GM23338 (cell line): ENCODE results near the gene PTPN18. TPM values are rescaled to one million over a fixed set of nuclear protein-coding genes. Genes with fewer than 3 reads are reported as not detected.

ENCODE experiments used
- ATAC-seq: fragments of 200-7000 bp; cut with Tn5 transposase; 3 replicates; pipeline ENCODE4 v1.9.1; 2020
- DNase-seq: peaks from one replicate; pipeline ENCODE4 v3.0.0-alpha.2; 2015; ENCODE audit warnings: low spot score
- H2AFZ ChIP-seq: fragments of 200-600 bp; sonication (generic); 2 replicates; pipeline ENCODE4 v1.8.0; 2016; ENCODE audit warnings: antibody characterized with exemption, mild to moderate bottlenecking, moderate library complexity
- H3F3A ChIP-seq: fragments of 200-600 bp; sonication (generic); replicated peaks from 2 replicates; pipeline ENCODE4 v1.8.0; 2017; ENCODE audit warnings: antibody characterized with exemption, mixed run types, low read depth
- H3K27ac ChIP-seq: fragments of 200-600 bp; sonication (generic); 2 replicates; pipeline ENCODE4 v1.6.1; 2016; ENCODE audit warnings: low read depth
- H3K27me3 ChIP-seq: fragments of 200-600 bp; sonication (generic); 2 replicates; pipeline ENCODE4 v1.8.0; 2016; ENCODE audit warnings: mild to moderate bottlenecking, mixed run types, moderate library complexity; ENCODE audit not compliant: insufficient read depth
- H3K36me3 ChIP-seq: fragments of 200-600 bp; sonication (generic); 2 replicates; pipeline ENCODE4 v1.8.0; 2016; ENCODE audit warnings: mild to moderate bottlenecking; ENCODE audit not compliant: insufficient read depth
- H3K4me1 ChIP-seq: fragments of 200-600 bp; sonication (generic); 2 replicates; pipeline ENCODE4 v1.8.0; 2016; ENCODE audit warnings: mild to moderate bottlenecking, moderate library complexity; ENCODE audit not compliant: insufficient read depth
- H3K4me2 ChIP-seq: fragments of 200-600 bp; sonication (generic); 2 replicates; pipeline ENCODE4 v1.7.1; 2017; ENCODE audit warnings: mixed run types
- H3K4me3 ChIP-seq: fragments of 200-600 bp; sonication (generic); 2 replicates; pipeline ENCODE4 v1.6.1; 2016; ENCODE audit warnings: mixed run types
- H3K79me2 ChIP-seq: fragments of 200-600 bp; sonication (generic); replicated peaks from 2 replicates; pipeline ENCODE4 v1.8.0; 2017; ENCODE audit warnings: mild to moderate bottlenecking; ENCODE audit not compliant: insufficient read depth
- H3K9me2 ChIP-seq: fragments of 200-600 bp; sonication (generic); 2 replicates; pipeline ENCODE4 v1.8.0; 2017; ENCODE audit not compliant: insufficient read depth
- H4K20me1 ChIP-seq: fragments of 200-600 bp; sonication (generic); replicated peaks from 2 replicates; pipeline ENCODE4 v1.8.0; 2017; ENCODE audit warnings: mild to moderate bottlenecking; ENCODE audit not compliant: insufficient read depth
- H3K27ac Mint-ChIP-seq: 2 replicates; pipeline ENCODE4 v1.8.0; 2020; ENCODE audit warnings: inconsistent platforms, mild to moderate bottlenecking, moderate library complexity, mixed read lengths
- H3K27me3 Mint-ChIP-seq: 3 replicates; pipeline ENCODE4 v1.8.0; 2022; ENCODE audit warnings: low read depth, mild to moderate bottlenecking, moderate library complexity, mixed read lengths, inconsistent platforms; ENCODE audit not compliant: insufficient read depth, poor library complexity
- H3K36me3 Mint-ChIP-seq: 3 replicates; pipeline ENCODE4 v1.8.0; 2021; ENCODE audit warnings: low read depth, mild to moderate bottlenecking, inconsistent platforms, moderate library complexity, mixed read lengths
- H3K4me1 Mint-ChIP-seq: 3 replicates; pipeline ENCODE4 v1.8.0; 2020; ENCODE audit warnings: mild to moderate bottlenecking, inconsistent platforms, mixed read lengths
- H3K4me3 Mint-ChIP-seq: 3 replicates; pipeline ENCODE4 v1.8.0; 2021; ENCODE audit warnings: moderate library complexity, mild to moderate bottlenecking, inconsistent platforms, mixed read lengths
- H3K9me3 Mint-ChIP-seq: 3 replicates; pipeline ENCODE4 v1.8.0; 2020; ENCODE audit warnings: moderate library complexity, mild to moderate bottlenecking, inconsistent platforms, mixed read lengths
- CREB1 ChIP-seq: fragments of 250-450 bp; sonication (Bioruptor Pico); IDR thresholded peaks from 2 replicates; pipeline ENCODE4 v1.5.0; 2020; ENCODE audit warnings: low read depth, mild to moderate bottlenecking, moderate library complexity
- CTCF ChIP-seq, 2 experiments: fragments of 200-600 bp in 1 of 2; sonication (generic) in 1 of 2; conservative IDR thresholded peaks; 2 replicates each; pipeline versions ENCODE4 v1.5.1 to v1.6.1; 2016 to 2017; ENCODE audit warnings: antibody characterized with exemption in 2 of 2, low read depth in 2 of 2, mild to moderate bottlenecking in 2 of 2, moderate library complexity in 1 of 2
- ETS1 ChIP-seq: IDR thresholded peaks from 2 replicates; pipeline ENCODE4 v1.6.1; 2016; ENCODE audit warnings: antibody characterized with exemption
- EZH2 ChIP-seq: fragments of 200-600 bp; sonication (generic); IDR thresholded peaks from one replicate; pipeline ENCODE4 v1.8.0; 2017; ENCODE audit warnings: antibody characterized with exemption, mild to moderate bottlenecking, low read depth; ENCODE audit not compliant: unreplicated experiment
- EZH2phosphoT487 ChIP-seq: fragments of 200-600 bp; sonication (generic); IDR thresholded peaks from one replicate; pipeline ENCODE4 v1.8.1; 2018; ENCODE audit warnings: antibody characterized with exemption; ENCODE audit not compliant: unreplicated experiment
- JUNB ChIP-seq: IDR thresholded peaks from one replicate; pipeline ENCODE4 v1.6.1; 2016; ENCODE audit warnings: antibody characterized with exemption; ENCODE audit not compliant: unreplicated experiment
- NANOG ChIP-seq: IDR thresholded peaks from 2 replicates; pipeline ENCODE4 v1.6.1; 2016; ENCODE audit warnings: antibody characterized with exemption, borderline replicate concordance
- POLR2AphosphoS5 ChIP-seq: IDR thresholded peaks from 2 replicates; pipeline ENCODE4 v1.6.1; 2016; ENCODE audit warnings: antibody characterized with exemption, low read depth
- REST ChIP-seq: IDR thresholded peaks from one replicate; pipeline ENCODE4 v1.6.1; 2018; ENCODE audit warnings: antibody characterized with exemption; ENCODE audit not compliant: unreplicated experiment
- STAT1 ChIP-seq: IDR thresholded peaks from one replicate; pipeline ENCODE4 v1.6.1; 2016; ENCODE audit warnings: antibody characterized with exemption; ENCODE audit not compliant: unreplicated experiment
- ZNF114 ChIP-seq: fragments of 250-450 bp; sonication (Bioruptor Pico); IDR thresholded peaks from 2 replicates; pipeline ENCODE4 v1.5.0; 2020; ENCODE audit warnings: mild to moderate bottlenecking, moderate library complexity
- ZNF331 ChIP-seq: fragments of 250-450 bp; sonication (Bioruptor Pico); IDR thresholded peaks from 2 replicates; pipeline ENCODE4 v1.5.0; 2020; ENCODE audit warnings: low read depth, mild to moderate bottlenecking, moderate library complexity
- ZNF462 ChIP-seq: fragments of 250-450 bp; sonication (Bioruptor Pico); IDR thresholded peaks from 2 replicates; pipeline ENCODE4 v1.5.0; 2020; ENCODE audit warnings: mild to moderate bottlenecking, moderate library complexity
- polyA plus RNA-seq: library from polyadenylated mRNA; unstranded; fragments of >200 nt; fragmentation: Nextera tagmentation; extraction: Ambion mirVana; gene quantifications from 2 replicates; pipeline ENCODE4 v1.2.1, GENCODE V29; 2016
- total RNA-seq: library from RNA; depleted of rRNA; stranded (reverse); fragments of >200 nt; shearing (Covaris generic); gene quantifications from 2 replicates; pipeline ENCODE4 v1.2.3, GENCODE V29; 2014

The PTPN18 gene
- total and polyA plus RNA-seq, 2 experiments from 2014 or later: 10.1 to 10.9 TPM

GRCh38 chr2:130381619-130382018 is 25.8 kb downstream of the PTPN18 start:
- Mint-ChIP-seq H3K27ac (no peak overlapping the region), H3K4me1 (peaks cover 4% of the 10 kb centered on the region; the same call in 2 of the 3 replicates)
- H3K27ac ChIP-seq: no peak overlapping the region

More at GRCh38 chr2:130381619-130382018, 25.8 kb downstream of the PTPN18 start:
- no peaks in the 10 kb centered on the region for H3K79me2 ChIP-seq
- ATAC-seq (no peak), DNase-seq (no peak)
- H3K4me2 ChIP-seq: no peak overlapping the region
- no peaks in the 10 kb centered on the region for H3F3A ChIP-seq
- H3K4me1 ChIP-seq: no peaks in the 10 kb centered on the region
- TF ChIP-seq EZH2: no peak
- TF ChIP-seq JUNB: no peak
- TF ChIP-seq ETS1: no peak
- no peak for TF ChIP-seq CREB1 (CRISPR knock-in tag)
- TF ChIP-seq REST: no peak
- TF ChIP-seq ZNF114 (CRISPR knock-in tag): no peak
- TF ChIP-seq CTCF (conservative IDR thresholded peaks at IDR 0.05; ENCODE audit: low read depth in 2 of 2): no peak
- TF ChIP-seq ZNF331: no peak
- no peak for TF ChIP-seq ZNF462 (CRISPR knock-in tag)
- no peak for TF ChIP-seq EZH2phosphoT487
- no peak for TF ChIP-seq STAT1
- TF ChIP-seq POLR2AphosphoS5: no peak
- TF ChIP-seq NANOG: no peak
- H4K20me1 ChIP-seq: no peaks in the 10 kb centered on the region
- H3K4me3 Mint-ChIP-seq: no peak overlapping the region
- H3K9me2 ChIP-seq: no peaks in the 10 kb centered on the region
- peaks cover 3% of the 10 kb centered on the region for H3K27me3 Mint-ChIP-seq
- no peaks in the 10 kb centered on the region for H3K36me3 ChIP-seq
- H3K4me3 ChIP-seq: no peak overlapping the region
- no peaks in the 10 kb centered on the region for H3K36me3 Mint-ChIP-seq
- no peak overlapping the region for H2AFZ ChIP-seq
- H3K27me3 ChIP-seq: no peaks in the 10 kb centered on the region
- no peaks in the 10 kb centered on the region for H3K9me3 Mint-ChIP-seq
